NCI-H345 (cell line): ENCODE measurements around the gene OR2J2.
"Not testable (repeated sequence)": the region's sequence is repeated elsewhere in the genome, so short reads cannot be mapped to it uniquely, and the experiment has no call there.

Experiments
- DNase-seq: peaks from one replicate; lab custom pipeline; 2025; lab: John Stamatoyannopoulos, UW

Gene OR2J2

DNA sequence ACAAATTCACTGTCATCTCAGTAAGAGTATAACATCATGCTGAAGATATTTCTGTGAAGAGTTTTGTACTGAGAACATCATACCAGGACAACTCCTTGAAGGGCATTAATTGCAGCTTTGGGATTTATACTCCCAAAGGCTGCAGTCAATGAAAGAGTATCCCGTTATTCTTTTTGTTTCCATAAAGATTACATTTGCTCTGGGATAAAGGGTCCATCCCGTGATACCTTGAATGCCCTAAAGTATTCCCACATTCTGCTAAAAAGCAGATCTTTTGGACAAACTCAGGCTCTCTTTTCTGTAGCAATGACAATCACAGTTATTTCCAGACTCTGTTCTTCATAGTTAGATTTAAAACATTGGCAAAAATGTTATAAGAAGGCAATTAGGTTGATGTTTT is at the start of gene OR2J2:
Gene OR2J2 (plus strand): TSS at position 301 of the 400 bp plus-strand sequence. CDS start 2,729 bp downstream, outside the sequence.
- not testable (repeated sequence) for DNase-seq

DNA sequence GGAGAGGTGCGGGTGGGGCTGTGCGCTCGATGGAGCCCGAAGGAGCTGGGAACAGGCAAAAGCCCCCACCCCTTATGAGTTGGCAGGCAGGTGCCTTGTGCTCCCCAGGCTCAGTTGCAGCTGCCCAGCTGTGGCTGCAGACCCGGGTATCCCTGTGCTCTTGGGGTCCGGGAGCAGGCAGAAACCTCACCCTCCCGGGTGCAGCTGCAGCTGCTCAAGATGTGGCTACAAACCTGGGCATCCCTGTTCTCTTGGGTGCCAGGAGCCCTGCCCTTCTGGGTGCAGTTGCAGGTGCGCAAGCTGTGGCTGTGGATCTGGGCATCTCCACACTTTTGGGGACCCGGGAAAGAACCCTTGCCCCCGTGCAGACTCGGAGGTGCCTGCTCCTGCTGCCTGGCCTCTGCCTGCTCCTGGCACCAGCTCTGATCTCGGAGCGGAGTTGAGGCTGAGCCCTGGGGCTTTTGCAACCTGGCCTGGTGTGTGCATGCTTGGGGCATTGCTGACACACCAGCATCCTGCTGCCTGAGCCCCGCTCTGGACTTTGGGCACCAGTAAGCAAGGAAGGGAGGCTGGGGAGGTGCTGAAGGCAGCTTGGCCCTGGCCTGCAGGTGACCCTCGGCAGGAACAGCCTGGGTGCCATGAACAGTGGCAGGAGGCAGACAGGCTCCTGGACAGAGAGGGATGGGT is 41.2 kb upstream of the OR2J2 start:
- no peak for DNase-seq

DNA sequence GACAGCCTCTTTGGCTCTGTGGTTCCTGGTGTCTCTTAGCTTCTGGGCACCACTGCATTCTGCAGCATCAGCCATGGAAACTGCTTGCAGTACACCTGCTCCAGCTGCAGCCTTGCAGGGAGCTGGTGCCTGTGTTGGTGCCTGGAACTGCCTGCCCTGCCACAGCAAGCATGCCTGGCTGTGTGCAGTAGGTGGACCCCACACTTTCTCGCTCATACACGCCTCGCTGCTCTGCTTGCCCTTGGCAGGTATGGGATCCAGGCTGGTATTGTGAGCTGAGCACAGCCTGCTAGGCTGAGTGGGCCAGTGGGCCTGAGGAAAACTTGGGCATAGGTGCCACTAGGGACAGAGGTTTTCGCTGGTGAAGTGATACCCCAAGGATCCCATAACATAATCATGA is 40.1 kb upstream of the OR2J2 start:
- no peak for DNase-seq

DNA sequence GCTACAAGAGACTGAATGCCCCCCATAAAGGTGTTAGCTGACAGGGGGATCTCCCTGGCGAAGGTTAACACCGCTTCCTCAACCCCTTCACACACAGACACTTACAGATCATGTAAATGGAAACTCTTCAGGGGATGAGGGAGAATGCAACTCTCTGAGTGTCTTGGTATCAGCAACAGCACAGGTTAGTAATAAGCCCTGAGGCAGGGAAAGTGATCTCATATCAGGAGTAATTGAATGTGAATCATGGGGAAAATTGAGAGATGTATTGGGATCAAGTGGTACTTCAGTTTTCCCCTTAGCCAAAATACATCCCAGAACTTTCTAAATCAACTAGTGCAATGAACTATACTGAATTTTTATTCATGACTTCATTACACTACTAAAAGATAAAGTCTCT is 39.0 kb upstream of the OR2J2 start:
- no peak for DNase-seq

DNA sequence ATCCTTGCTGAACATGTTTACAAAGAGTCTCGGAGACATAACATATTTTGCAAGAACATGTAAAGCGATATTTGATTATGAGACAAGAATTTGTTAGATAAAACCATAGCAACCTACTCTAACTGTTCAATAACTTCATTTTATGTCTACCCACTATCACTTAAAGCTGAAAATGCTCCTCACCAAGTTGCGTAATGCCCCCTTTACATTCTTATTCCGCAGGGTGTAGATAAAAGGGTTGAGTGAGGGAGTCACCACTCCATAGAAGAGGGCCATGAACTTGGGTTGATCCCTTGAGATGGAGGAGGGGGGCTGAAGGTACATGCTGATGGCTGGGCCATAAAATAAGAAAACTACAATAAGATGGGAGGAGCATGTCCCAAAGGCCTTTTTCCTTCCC is 33.0 kb upstream of the OR2J2 start:
- DNase-seq = no peak

DNA sequence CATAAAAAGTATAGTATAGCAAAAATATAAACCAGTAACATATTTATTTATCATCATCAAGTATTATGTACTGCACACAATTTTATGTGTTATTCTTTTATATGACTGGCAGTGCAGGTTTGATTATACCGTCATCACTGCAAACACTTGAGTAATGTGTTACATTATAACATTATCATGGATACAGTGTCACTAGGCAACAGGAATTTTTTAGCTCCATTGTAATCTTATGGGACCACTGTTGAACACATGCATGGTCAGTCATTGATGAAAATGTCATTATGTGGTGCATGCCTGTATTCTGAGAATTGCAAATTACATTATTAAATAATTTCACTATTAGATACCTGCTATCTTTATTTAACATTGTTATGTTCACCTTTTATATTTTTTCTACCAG is 29.1 kb upstream of the OR2J2 start:
- no peak for DNase-seq

DNA sequence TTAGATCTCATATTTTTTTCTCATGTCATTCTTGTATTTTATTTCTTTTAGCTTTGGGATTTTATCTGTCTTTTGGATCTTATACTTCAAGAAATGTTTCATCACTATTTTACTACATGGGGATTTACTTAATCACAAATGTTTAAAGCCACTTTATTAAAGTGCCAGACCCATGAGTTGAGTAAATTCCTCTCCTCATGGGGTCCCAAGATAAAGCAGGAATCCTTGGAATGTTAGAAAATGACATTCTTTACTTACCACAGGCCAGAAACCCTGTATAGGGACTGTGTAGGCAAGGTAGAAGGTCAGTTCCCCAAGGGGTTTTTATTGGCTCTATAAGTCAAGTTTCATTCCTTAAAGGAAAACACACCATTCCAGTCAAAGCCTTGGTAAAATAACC is 28.4 kb upstream of the OR2J2 start:
- no peak for DNase-seq

DNA sequence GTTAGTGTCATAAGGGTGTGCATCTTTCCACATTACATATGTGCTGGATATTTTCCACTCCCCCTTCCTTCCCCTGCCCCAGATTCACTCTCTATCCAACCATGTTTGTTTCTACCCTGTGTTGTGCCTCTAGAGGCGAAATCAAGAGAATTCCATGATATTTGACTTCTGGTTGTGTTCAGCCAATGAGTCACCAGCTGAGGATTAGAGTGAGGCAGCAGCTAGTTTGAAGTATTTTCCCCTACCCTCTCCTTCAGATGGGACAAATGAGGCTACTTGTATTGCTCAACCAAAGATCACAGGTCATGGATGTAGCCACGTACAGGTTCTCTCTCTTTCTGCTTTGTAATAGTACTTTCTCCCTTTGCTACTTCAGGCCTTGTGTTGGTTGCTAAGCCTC is 24.5 kb upstream of the OR2J2 start:
- no peak for DNase-seq

DNA sequence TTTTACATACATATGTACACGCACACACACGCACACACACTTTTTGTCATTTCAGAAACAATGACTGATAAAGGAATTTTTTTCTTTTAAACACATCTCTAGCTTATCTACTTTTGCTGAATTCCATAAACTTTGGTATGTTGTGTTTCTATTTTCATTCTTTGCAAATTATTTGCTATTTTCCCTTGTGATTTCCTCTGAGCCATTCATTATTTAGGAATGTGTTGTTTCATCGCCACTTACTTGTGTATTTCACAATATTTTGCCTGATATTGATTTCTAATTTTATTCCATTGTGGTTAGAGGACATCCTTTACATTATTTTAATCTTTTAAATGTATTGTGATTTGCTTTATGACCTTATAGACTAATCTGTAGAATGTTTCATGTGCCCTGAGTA is 23.6 kb upstream of the OR2J2 start:
- no peak for DNase-seq

DNA sequence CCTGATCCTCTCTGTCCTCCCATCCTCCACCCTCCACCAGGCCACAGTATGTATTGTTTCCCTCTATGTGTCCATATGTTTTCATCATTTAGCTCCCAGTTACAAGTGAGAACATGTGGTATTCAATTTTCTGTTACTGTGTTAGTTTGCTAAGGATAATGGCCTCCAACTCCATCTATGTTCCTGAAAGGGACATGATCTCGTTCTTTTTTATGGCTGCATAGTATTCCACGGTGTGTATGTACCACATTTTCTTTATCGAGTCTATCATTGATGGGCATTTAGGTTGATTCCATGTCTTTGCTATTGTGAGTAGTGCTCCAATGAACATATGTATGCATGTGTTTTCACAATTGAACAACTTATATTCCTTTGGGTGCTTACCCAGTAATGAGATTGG is 21.3 kb upstream of the OR2J2 start:
- not testable (repeated sequence) for DNase-seq

DNA sequence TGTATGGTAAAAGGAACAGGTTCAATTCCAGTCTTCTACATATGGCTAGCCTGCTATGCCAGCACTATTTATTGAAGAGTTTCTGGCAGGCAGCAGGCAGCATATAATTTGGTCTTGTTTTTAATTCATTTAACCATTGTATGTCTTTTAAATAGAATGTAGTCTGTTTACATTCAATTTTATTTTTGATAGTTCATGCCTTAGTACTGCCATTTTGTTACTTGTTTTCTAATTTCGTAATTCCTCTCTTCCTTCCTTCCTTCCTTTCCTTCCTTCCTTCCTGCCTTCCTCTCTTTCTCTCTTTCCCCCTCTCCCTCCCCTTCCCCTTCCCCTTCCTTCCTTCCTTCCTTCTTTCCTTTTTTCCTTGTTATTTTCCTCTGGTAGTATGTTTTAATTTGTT is 17.6 kb upstream of the OR2J2 start:
- DNase-seq = no peak

DNA sequence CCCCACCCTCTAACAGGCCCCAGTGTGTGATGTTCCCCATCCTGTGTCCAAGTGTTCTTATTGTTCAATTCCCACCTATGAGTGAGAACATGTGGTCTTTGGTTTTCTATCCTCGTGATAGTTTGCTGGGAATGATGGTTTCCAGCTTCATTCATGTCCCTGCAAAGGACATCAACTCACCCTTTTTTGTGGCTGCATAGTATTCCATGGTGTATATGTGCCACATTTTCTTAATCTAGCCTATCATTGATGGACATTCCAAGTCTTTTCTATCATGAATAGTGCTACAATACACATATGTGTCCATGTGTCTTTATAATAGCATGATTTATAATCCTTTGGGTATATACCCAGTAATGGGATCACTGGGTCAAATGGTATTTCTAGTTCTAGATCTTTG is 15.5 kb upstream of the OR2J2 start:
- not testable (repeated sequence) for DNase-seq

DNA sequence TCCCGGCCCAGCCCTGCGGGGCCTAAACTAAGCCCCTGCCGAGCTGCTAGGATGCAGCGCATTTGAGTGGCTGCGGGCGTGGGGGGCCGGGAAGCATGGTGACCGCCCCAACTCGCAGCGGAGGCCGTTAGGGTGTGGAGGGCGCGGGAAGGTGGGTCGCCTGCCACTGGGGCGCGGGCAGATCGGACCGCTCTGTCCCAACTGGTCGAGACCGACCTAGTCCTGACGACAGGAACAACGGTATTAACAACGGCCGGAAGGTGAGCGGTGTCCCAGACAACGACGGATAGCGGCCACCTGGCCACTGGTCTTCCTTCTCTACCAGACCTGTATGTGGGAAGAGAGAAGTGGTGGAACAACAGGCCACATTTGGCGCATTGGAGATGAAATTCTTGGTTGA is 10.8 kb upstream of the OR2J2 start:
- not testable (repeated sequence) for DNase-seq

DNA sequence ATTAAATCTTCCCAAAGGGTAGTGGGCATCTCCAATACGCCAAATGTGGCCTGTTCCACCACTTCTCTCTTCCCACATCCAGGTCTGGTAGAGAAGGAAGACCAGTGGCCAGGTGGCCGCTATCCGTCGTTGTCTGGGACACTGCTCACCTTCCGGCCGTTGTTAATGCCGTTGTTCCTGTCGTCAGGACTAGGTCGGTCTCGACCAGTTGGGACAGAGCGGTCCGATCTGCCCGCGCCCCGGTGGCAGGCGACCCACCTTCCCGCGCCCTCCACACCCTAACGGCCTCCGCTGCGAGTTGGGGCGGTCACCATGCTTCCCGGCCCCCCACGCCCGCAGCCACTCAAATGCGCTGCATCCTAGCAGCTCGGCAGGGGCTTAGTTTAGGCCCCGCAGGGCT is 5.1 kb upstream of the OR2J2 start:
- not testable (repeated sequence) for DNase-seq

DNA sequence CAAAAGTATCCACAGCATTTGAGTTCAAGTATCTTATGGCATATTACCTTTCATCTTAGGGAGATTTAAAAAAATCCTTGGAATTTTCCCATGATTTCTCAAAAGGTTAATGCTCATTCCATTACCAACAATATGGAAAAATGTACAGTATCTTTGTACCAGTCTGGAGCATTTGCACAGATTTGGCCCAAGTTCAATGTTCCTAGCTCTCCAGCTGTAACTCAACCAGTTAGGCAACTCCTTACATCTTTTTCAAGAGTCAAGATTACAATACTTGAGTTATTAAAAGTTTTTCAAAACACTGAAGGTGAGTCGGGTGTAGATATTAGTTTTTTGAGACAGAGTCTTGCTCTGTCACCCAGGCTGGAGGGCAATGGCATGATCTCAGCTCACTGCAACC is 1.0 kb downstream of the OR2J2 start:
- DNase-seq = no peak

DNA sequence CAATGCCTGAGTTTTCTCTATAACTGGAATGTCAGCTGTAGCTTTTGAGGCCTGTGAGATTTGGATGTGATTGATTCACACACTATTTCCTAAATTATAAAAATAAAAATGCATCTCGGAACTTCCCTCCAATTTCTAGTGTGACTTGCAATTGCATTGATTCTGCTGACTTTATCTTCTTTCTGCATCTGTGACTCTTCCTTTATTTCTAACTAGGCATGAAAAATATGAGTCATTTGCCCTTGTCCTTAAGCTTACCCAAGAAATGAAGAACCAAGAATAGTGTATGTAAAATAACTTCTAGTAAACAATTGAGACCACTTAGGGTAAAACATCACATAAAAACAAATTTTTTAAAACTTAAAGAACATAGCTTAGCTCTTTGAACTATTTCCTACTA is 12.9 kb downstream of the OR2J2 start:
- no peak for DNase-seq

DNA sequence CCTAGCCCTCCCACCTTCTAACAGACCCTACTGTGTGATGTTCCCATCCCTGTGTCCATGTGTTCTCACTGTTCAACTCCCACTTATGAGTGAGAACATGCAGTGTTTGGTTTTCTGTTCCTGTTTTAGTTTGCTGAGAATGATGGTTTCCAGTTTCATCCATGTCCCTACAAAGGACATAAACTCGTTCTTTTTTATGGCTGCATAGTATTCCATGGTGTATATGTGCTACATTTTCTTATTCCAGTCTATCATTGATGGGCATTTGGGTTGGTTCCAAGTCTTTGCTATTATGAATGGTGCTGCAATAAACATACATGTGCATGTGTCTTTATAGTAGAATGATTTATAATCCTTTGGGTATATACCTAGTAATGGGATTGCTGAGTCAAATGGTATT is 18.0 kb downstream of the OR2J2 start:
- DNase-seq = not testable (repeated sequence)

DNA sequence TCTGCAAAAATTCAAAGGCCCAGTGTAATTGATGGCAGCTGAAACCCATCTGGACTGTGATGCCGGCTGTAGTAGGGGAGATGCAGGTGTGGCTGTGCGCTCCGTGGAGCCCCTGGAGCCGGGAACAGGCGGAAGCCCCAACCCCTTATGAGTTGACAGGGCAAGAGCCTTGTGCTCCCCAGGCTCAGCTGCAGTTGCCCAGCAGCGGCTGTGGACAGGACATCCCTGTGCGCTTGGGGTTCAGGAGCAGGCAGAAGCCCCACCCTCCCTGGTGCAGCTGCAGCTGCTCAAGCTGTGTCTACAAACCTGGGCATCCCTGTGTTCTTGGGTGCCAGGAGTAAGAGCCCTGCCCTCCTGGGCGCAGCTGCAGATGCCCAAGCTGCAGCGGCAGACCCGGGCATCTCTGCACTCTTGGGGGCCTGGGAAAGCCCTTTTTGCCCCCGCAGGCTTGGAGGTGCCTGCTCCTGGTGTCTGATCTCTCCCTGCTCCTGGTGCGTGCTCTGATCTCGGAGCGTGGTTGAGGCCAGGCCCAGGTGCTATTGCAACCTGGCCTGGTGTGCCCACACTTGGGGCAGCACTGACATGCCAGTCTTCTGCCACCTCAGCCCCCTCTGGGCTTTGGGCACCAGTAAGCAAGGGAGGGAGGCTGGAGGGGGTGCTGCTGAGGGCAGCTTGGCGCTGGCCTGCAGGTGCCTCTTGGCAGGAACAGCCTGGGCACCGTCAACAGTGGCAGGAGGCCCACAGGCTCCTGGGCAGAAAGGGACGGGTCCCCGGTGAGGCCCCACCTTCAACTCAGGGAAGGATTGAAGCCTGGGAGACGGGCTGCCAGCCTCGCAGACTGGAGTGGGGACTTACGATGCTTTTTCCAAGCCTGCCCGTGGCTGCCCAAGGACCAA is 30.3 kb downstream of the OR2J2 start:
- no peak for DNase-seq

DNA sequence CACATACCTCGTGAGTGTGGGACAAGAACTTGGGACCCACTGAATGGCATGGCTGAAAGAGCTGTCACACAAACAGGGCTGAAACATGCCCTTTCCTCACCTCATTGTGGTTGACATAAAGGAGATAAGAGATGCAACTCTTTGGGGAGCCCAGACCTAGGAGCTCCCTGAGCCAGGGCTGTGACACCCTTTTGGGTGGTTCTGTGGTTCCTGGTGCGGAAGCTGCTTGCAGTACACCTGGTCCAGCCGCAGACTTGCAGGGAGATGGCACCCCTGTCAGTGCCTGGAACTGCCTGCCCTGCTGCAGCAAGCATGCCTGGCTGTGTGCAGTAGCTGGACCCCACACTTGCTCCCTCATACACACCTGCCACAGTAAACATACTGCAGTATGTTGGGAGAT is 31.3 kb downstream of the OR2J2 start:
- no peak for DNase-seq

DNA sequence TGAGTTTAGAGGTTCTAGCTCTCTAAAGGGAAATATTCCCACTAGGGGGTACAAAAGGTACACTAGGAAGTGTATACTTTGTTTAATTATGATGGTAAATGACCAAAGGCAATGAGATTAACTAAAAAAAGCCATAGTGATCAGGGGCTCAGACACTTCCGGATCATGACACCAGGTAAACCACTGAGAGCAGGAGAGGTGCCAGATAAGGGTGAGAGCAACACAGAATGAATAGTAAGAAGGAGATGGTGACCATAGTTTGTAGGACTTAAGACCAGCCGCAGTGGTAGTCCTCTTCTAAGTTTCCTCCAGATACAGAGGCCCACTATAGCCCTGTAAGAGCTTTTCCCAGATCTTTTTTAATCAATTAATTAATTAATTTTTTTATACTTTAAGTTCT is 40.8 kb downstream of the OR2J2 start:
- DNase-seq = no peak

DNA sequence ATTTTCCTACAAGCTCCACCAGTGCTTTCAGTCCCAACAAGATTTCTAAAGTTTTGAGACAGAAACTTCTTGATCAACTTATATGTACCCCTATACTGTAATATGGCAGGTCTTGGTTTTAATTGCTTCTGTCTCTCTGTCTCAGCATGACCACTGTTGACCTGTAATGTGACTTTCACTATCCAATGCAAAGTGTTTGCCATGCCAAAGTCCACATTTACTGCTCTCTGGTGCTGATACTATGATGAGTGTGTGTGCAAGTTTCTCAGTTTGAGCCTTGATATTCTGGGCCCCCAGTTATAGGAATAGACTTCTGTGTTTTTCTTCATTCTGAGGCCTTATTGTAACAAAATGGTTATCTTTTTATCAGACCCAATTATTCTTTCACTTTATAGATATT is 45.8 kb downstream of the OR2J2 start:
- no peak for DNase-seq

DNA sequence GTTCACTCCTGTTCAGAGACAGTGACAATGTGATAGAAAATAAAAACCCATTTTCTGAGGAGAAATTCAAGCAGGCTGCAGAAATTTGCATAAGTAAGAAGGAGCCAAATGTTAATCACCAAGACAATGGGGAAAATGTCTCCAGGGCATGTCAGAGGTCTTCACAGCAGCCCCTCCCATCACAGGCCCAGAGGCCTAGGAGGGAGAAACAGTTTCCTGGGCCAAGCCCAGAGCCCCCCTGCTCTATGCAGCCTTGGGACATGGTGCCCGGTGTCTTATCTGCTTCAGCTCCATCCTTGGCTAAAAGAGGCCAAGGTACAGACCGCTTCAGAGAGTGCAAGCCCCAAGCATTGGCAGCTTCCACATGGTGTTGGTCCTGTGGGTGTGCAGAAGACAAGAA is 46.5 kb downstream of the OR2J2 start:
- DNase-seq = not testable (repeated sequence)

DNA sequence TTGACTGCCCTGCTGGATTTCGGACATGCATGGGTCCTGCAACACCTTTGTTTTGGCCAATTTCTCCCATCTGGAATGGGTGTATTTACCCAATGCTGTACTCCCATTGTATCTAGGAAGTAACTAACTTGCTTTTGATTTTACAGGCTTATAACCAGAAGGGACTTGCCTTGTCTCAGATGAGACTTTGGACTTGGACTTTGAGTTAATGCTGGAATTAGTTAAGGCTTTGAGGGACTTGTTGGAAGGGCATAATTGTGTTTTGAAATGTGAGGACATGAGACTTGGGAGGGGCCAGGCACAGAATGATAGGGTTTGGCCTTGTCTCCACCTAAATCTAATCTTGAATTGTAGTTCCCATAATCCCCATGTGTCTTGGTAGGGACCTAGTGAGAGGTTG is 47.3 kb downstream of the OR2J2 start:
- not testable (repeated sequence) for DNase-seq
